Lung (tissue), 12 donors: Measurements from ENCODE around the gene DNAJB13. TPM values are rescaled to one million over a fixed set of nuclear protein-coding genes. Genes with fewer than 3 reads are reported as not detected.

Experiments used
- ATAC-seq: fragments of 200-7000 bp; cut with Tn5 transposase; one replicate; pipeline ENCODE4 v1.9.1; 2020; ENCODE audit warnings: moderate number of reproducible peaks; ENCODE audit not compliant: insufficient read depth, low FRiP score
- DNase-seq, 3 donors: peaks; one replicate each; pipeline ENCODE4 v3.0.0-alpha.2; 2013 to 2017
- H3K27ac ChIP-seq, 2 donors: one replicate each; pipeline ENCODE4 v1.5.1; 2013; ENCODE audit warnings: mild to moderate bottlenecking in 2 of 2, moderate library complexity in 2 of 2, control low read depth in 1 of 2, inconsistent platforms in 1 of 2, low read depth in 1 of 2, low read length in 1 of 2
- H3K27me3 ChIP-seq, 3 donors: one replicate each; pipeline ENCODE4 v1.5.1; 2013; ENCODE audit warnings: low read length in 2 of 3; ENCODE audit not compliant: control insufficient read depth in 3 of 3, insufficient read depth in 3 of 3
- H3K36me3 ChIP-seq, 4 donors: one replicate each; pipeline ENCODE4 v1.5.1; 2013; ENCODE audit warnings: low read length in 4 of 4, mild to moderate bottlenecking in 1 of 4, moderate library complexity in 1 of 4; ENCODE audit not compliant: control insufficient read depth in 4 of 4, insufficient read depth in 4 of 4
- H3K4me1 ChIP-seq, 5 donors: one replicate each; pipeline ENCODE4 v1.5.1; 2013; ENCODE audit warnings: low read length in 5 of 5, mild to moderate bottlenecking in 2 of 5, moderate library complexity in 1 of 5; ENCODE audit not compliant: control insufficient read depth in 5 of 5, insufficient read depth in 5 of 5
- H3K4me3 ChIP-seq: one replicate; pipeline ENCODE4 v1.5.1; 2013; ENCODE audit warnings: mild to moderate bottlenecking, control low read depth, moderate library complexity
- H3K9ac ChIP-seq, 2 donors: one replicate each; pipeline ENCODE4 v1.5.1; 2013; ENCODE audit warnings: low read length in 2 of 2, control low read depth in 1 of 2; ENCODE audit not compliant: insufficient read depth in 1 of 2
- H3K9me3 ChIP-seq, 4 donors: one replicate each; pipeline ENCODE4 v1.5.1; 2013; ENCODE audit warnings: low read length in 3 of 4, mild to moderate bottlenecking in 1 of 4, moderate library complexity in 1 of 4; ENCODE audit not compliant: control insufficient read depth in 4 of 4, insufficient read depth in 3 of 4
- CTCF ChIP-seq: IDR thresholded peaks from 2 replicates; pipeline ENCODE4 v1.5.1; 2012; ENCODE audit warnings: mild to moderate bottlenecking; ENCODE audit errors: control extremely low read depth, extremely low read depth
- WGBS, 2 donors: extraction: QIAGEN DNeasy Blood & Tissue Kit; methylation state at CpG; one replicate each; pipeline ENCODE4 v1.1.7; 2013; 5-methylcytosine and 5-hydroxymethylcytosine counted together
- polyA plus RNA-seq, 2 donors: library from polyadenylated mRNA; stranded (reverse); fragments of 200-250 nt; gene quantifications; one replicate each; pipeline ENCODE4 v1.2.1, GENCODE V29; 2013
- total RNA-seq, 2 donors: library from RNA; depleted of rRNA in 1 of 2; stranded (reverse); fragments of >200 nt in 1 of 2; gene quantifications; one replicate each; pipeline ENCODE4 v1.2.1, GENCODE V29; 2014 to 2021
- donor health status: control.
- donor health status: control.
- donor health status: Bipolar disorder and iron deficiency.
- donor health status: healthy.
- donor health status: DM: yes; HTN: yes; CAD: no.

The DNAJB13 gene
- total and polyA plus RNA-seq, 4 donors = 5.4 to 11.9 (median 6.4) TPM

- peaks cover 17 to 29% (median 25%) of the 10 kb centered on the region in 4 donors for H3K36me3 ChIP-seq
- WGBS, 2 donors = 96 to 98% methylated on average over 2 of the region's 2 CpGs
- no peak overlapping the region for H3K4me3 ChIP-seq
- TF ChIP-seq CTCF = no peak
- no peak for ATAC-seq
- no peaks in the 10 kb centered on the region for H3K27me3 ChIP-seq
- peaks cover 0 to 2% (median 0%) of the 10 kb centered on the region in 5 donors for H3K4me1 ChIP-seq
- H3K27ac ChIP-seq = no peak overlapping the region
- no peak overlapping the region for H3K9ac ChIP-seq
- no peak for DNase-seq
- no peaks in the 10 kb centered on the region for H3K9me3 ChIP-seq
These were observed 38.8 kb upstream of the DNAJB13 start for GRCh38 chr11:73912026-73912425.

GRCh38 chr11:73913472-73913871, 37.4 kb upstream of the DNAJB13 start:
- Histone ChIP-seq H3K4me3 (no peak overlapping the region), H3K4me1 (no peaks in the 10 kb centered on the region), H3K9ac (no peak overlapping the region), H3K9me3 (no peaks in the 10 kb centered on the region), H3K27me3 (no peaks in the 10 kb centered on the region), H3K27ac (no peak overlapping the region), H3K36me3 (peaks cover 21 to 31% (median 26%) of the 10 kb centered on the region in 4 donors)
- ATAC-seq (no peak), DNase-seq (no peak)
- no peak for TF ChIP-seq CTCF

- peaks cover 24 to 38% (median 29%) of the 10 kb centered on the region in 4 donors for H3K36me3 ChIP-seq
- WGBS, 2 donors = 85 to 96% methylated on average over 4 of the region's 4 CpGs
These were observed 36.5 kb upstream of the DNAJB13 start for GRCh38 chr11:73914284-73914683.

More at GRCh38 chr11:73914284-73914683, 36.5 kb upstream of the DNAJB13 start:
- no peak for DNase-seq
- Histone ChIP-seq H3K27ac (no peak overlapping the region), H3K27me3 (no peaks in the 10 kb centered on the region), H3K4me1 (no peaks in the 10 kb centered on the region), H3K9ac (no peak overlapping the region), H3K4me3 (no peak overlapping the region), H3K9me3 (no peaks in the 10 kb centered on the region)
- no peak for TF ChIP-seq CTCF
- ATAC-seq = no peak
